GM12872 (cell line): ENCODE measurements around the gene AP1G2.

Experiments
- CTCF ChIP-seq: IDR thresholded peaks from 3 replicates; pipeline ENCODE4 v1.5.1; 2011; ENCODE audit warnings: low read depth, mild to moderate bottlenecking, low read length, moderate library complexity; ENCODE audit not compliant: insufficient read depth

The AP1G2 gene

GRCh38 chr14:23547924-23548323, 19.7 kb downstream of the AP1G2 start:
- TF ChIP-seq CTCF: no peak

- no peak for TF ChIP-seq CTCF
These were observed 21.0 kb downstream of the AP1G2 start for GRCh38 chr14:23546450-23547035.

GRCh38 chr14:23545740-23546365, 21.7 kb downstream of the AP1G2 start:
- no peak for TF ChIP-seq CTCF

GRCh38 chr14:23544511-23545447, 22.8 kb downstream of the AP1G2 start:
- TF ChIP-seq CTCF: no peak

- no peak for TF ChIP-seq CTCF
These were observed 24.2 kb downstream of the AP1G2 start for GRCh38 chr14:23543403-23543802.

- no peak for TF ChIP-seq CTCF
These were observed 25.3 kb downstream of the AP1G2 start for GRCh38 chr14:23542261-23542660.

- no peak for TF ChIP-seq CTCF
These were observed 27.5 kb downstream of the AP1G2 start for GRCh38 chr14:23540141-23540469.
